GM21526 (cell line): ENCODE measurements around the gene NPIPA1.
"Not testable (repeated sequence)": the region's sequence is repeated elsewhere in the genome, so short reads cannot be mapped to it uniquely, and the experiment has no call there.

Experiments used
- ATAC-seq: cut with Tn5 transposase; IDR thresholded peaks from one replicate; pipeline ENCODE4 v1.9.1; 2021; ENCODE audit warnings: moderate library complexity; ENCODE audit not compliant: unreplicated experiment, low FRiP score

NPIPA1 gene

GRCh38 chr16:14929176-14929575 is 8.1 kb upstream of the NPIPA1 start:
- not testable (repeated sequence) for ATAC-seq

- not testable (repeated sequence) for ATAC-seq
Measured at GRCh38 chr16:14930246-14930645, 7.0 kb upstream of the NPIPA1 start.

GRCh38 chr16:14930971-14931370 is 6.3 kb upstream of the NPIPA1 start:
- not testable (repeated sequence) for ATAC-seq

GRCh38 chr16:14932581-14933375 is 4.5 kb upstream of the NPIPA1 start:
- not testable (repeated sequence) for ATAC-seq

DNA sequence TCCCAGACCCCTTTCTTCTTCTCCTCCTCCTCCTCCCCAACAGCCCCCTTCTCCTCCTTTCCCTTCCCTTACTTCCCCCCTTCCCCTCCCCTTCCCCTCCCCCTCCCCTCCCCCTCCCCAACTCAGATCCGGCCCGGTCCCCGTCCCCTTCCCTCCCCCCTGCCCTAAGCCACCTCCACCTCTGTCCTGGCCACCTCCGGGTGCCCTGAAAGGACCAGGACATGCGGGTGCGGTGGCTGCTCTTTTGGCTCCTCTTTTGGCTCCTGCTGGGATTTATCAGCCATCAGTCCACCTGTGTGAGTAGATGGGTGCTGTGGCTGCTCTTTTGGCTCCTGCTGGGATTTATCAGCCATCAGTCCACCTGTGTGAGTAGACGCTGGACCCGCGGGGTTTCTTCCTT is 751 bp downstream of the NPIPA1 start:
- ATAC-seq = not testable (repeated sequence)

- ATAC-seq = not testable (repeated sequence)
Measured at GRCh38 chr16:14942686-14943085, 5.4 kb downstream of the NPIPA1 start.

- ATAC-seq = no peak
Measured at GRCh38 chr16:14955546-14956231, 18.4 kb downstream of the NPIPA1 start.

GRCh38 chr16:14957576-14958322 is 20.5 kb downstream of the NPIPA1 start:
- no peak for ATAC-seq

GRCh38 chr16:14958323-14958600 is 21.0 kb downstream of the NPIPA1 start:
- no peak for ATAC-seq

- no peak for ATAC-seq
Measured at GRCh38 chr16:14958970-14959369, 21.7 kb downstream of the NPIPA1 start.

DNA sequence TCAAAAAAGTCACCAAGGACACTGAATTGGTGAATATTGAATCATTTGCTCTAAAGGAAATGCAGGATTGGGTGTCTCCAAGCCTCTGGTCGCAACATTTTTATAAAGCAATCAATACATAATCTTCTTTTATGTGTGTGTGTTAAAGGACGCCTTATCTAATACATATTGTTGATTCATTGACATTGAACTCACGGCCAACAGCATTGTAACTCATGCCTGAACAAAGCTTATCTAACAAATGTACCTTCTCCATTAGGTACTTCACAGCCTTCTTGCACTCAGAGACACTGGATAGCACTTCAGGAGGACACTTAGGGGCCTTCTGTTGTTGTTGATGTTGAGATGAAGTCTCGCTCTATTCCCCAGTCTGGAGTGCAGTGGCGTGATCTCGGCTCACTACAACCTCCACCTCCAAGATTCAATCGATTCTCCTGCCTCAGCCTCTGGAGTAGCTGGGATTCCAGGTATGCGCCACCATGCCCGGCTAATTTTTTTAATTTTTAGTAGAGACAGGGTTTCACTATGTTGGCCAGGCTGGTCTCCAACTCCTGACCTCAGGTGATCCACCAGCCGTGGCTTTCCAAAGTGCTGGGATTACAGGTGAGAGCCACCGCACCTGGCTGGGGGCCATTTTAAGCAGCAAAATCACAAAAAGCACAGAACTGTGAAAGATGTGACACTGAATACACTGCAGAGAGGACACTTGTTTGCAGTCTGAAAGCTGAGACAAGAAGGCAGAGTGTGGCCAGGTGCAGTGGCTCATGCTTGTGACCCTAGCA is 24.4 kb downstream of the NPIPA1 start:
- no peak for ATAC-seq

DNA sequence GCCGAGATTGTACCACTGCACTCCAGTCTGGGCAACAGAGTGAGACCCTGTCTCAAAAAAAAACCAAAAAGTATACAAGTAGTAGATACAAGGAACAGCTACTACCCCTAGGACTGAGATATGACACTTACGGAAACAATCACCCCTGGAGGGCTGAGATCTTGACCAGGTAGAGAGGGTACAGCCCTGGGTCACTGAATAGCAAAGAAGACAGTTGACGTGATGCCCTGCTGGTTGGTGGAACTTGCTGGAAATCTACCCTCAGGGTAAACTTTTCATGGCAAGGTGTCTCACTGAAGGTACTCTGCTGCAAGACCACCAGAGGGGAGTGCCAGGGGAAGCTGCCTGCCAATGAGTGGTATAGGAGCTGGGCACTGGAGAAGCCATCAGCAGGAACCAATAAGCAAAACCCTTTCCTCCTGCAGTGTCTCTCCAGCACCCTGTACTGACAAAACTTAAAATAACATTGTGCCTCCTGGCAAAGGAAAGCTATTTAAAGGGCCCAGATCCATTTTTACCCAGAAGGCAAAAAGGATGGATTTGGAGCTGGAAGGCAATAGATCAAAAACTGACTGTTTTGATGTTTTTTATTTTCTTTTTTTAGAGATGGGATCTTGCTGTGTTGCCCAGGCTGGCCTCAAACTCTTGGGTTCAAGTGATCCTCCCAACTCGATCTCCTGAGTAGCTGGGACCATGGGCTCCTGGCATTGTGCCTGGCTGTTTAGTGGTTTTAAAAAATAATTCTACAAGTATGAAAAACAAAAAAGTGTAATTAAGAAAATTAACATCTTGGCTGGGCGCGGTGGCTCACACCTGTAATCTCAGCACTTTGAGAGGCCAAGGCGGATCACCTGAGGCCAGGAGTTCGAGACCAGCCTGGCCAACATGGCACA is 26.3 kb downstream of the NPIPA1 start:
- ATAC-seq = no peak

DNA sequence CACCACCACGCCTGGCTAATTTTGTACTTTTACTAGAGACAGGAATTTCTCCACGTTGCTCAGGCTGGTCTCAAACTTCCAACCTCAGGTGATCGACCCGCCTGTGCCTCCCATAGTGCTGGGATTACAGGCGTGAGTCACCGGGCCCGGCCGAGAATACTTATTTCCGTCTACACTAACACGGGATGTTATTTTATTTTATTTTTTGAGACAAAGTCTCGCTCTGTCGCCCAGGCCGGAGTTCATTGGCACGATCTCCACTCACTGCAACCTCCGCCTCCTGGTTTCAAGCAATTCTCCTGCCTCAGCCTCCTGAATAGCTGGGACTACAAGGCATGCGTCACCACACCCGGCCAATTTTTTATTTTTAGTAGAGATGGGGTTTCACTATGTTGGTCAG is 28.1 kb downstream of the NPIPA1 start:
- ATAC-seq = no peak

- not testable (repeated sequence) for ATAC-seq
Measured at GRCh38 chr16:14969795-14970194, 32.6 kb downstream of the NPIPA1 start.

- not testable (repeated sequence) for ATAC-seq
Measured at GRCh38 chr16:14971621-14972228, 34.5 kb downstream of the NPIPA1 start.

DNA sequence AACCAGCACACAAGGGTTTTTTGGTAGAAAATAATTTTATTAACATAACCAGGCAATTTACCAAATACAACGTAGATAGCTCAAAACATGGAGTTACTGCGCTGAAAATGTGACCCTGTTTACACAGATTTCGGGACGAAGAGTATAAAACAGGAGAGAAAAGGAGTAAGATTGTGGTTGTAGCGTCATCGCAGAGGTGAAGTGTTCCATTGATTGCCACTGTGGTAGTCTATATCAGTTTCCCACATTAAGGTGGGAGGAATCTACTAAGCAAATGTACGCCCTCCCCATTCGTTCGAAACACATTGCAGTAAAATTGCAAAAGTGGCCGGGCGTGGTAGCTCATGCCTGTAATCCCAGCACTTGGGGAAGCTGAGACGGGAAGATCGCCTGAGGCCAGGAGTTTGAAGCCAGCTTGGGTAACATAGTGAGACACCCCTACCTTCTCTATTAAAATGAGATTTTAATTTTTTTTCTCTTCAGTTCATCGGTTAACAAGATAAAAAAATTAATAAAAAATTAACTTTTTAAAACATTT is 36.6 kb downstream of the NPIPA1 start:
- not testable (repeated sequence) for ATAC-seq

DNA sequence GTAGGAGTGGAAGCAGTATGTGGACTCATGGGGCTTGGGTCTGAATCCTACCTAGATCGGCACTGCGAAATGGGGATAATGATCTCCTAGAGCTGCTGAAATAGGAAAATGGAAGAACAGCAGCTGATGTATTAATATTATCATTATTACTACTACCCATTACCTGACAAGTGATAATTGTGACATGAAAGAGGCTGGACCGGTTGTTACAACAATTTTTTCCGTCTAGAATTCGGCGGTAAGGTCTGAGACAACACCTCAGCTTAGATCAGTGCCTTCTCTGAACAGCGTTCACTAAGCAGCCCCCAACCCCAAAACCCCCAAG is 37.0 kb downstream of the NPIPA1 start:
- ATAC-seq = not testable (repeated sequence)

DNA sequence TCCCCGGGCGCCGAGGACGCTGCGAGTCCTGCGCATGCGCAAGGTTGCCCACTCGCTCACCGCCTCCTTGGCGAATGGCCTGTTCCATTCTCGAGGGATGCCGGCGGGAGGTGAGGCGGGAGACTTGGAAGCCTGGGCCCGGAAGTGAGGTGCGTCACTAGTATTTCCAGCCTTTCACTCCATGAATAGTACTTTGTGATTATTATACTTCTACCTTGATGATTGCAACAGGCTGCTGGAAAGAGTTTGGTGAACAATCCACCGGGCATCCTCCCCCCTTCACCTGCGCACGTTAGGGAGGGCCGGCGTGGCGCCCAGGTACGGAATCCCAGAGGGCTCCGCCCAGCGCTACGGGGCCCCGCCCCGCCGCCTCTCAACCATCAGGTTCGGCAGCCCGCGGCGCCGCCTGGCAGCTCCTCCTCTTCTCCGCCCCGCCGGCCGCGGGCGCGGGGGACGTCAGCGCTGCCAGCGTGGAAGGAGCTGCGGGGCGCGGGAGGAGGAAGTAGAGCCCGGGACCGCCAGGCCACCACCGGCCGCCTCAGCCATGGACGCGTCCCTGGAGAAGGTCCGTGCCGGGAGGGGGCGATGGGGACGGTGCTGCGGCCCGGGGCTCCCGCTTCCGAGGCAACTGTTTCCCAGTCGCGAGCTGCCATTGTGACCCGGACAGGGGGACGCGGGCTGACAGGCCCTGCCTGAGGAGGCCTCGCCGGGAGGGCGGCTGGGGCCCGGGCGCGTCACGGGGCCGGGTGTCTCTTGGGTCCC is 37.6 kb downstream of the NPIPA1 start, which contains the start of gene PDXDC1:
Gene PDXDC1 (plus strand): TSS at position 371 of the 762 bp plus-strand sequence. CDS start 174 bp downstream, at position 545.
- peak; percentile 89 for ATAC-seq
